Kidney (tissue), 14 donors: ENCODE measurements around the gene RERE. TPM values are rescaled to one million over a fixed set of nuclear protein-coding genes. Genes with fewer than 3 reads are reported as not detected.
A peak's percentile ranks its signal among the peaks of the same experiment; 100 is the strongest.

ENCODE experiments used
- DNase-seq, 5 donors: peaks; one replicate each; pipeline ENCODE4 v3.0.0-alpha.2; 2013 to 2020
- FAIRE-seq: peaks from 2 replicates; lab custom pipeline; 2012; peaks lifted over from hg19 to GRCh38; lab: Jason Lieb, UNC
- H3K27ac ChIP-seq, 2 donors: one replicate each; pipeline ENCODE4 v1.7.0; 2013; ENCODE audit warnings: low read depth in 2 of 2, low read length in 2 of 2, inconsistent platforms in 1 of 2
- H3K27me3 ChIP-seq: one replicate; pipeline ENCODE4 v1.7.1; 2013; ENCODE audit warnings: low read length, inconsistent platforms; ENCODE audit not compliant: control insufficient read depth, insufficient read depth
- H3K36me3 ChIP-seq, 3 donors: one replicate each; pipeline versions ENCODE4 v1.7.0 to v1.7.1; 2013; ENCODE audit warnings: low read length in 3 of 3, control low read depth in 1 of 3, inconsistent platforms in 1 of 3; ENCODE audit not compliant: insufficient read depth in 3 of 3, control insufficient read depth in 2 of 3
- H3K4me1 ChIP-seq, 3 donors: one replicate each; pipeline versions ENCODE4 v1.7.0 to v1.7.1; 2013; ENCODE audit warnings: low read length in 3 of 3, inconsistent platforms in 1 of 3, low read depth in 1 of 3; ENCODE audit not compliant: control insufficient read depth in 2 of 3, insufficient read depth in 2 of 3
- H3K4me3 ChIP-seq, 3 donors: one replicate each; pipeline versions ENCODE4 v1.7.0 to v1.8.1; 2013; ENCODE audit warnings: low read length in 3 of 3, control low read depth in 1 of 3, inconsistent platforms in 1 of 3
- H3K9ac ChIP-seq, 3 donors: one replicate each; pipeline versions ENCODE4 v1.7.0 to v1.7.1; 2013; ENCODE audit warnings: low read length in 3 of 3, control low read depth in 1 of 3, inconsistent platforms in 1 of 3
- H3K9me3 ChIP-seq, 3 donors: one replicate each; pipeline versions ENCODE4 v1.7.0 to v1.7.1; 2013; ENCODE audit warnings: low read length in 3 of 3, control low read depth in 1 of 3, inconsistent platforms in 1 of 3; ENCODE audit not compliant: control insufficient read depth in 2 of 3, insufficient read depth in 1 of 3
- CTCF ChIP-seq: IDR thresholded peaks from 3 replicates; pipeline ENCODE4 v1.5.1; 2012; ENCODE audit warnings: mild to moderate bottlenecking, moderate library complexity, borderline replicate concordance; ENCODE audit not compliant: insufficient read depth; ENCODE audit errors: extremely low read depth
- intact Hi-C: fragments of 100-400 bp; cut with DNase I; formaldehyde crosslinking; loops from one replicate; pipeline ENCODE4 v1.11.1; 2022
- polyA plus RNA-seq: library from polyadenylated mRNA; stranded (reverse); fragments of 350-450 nt; fragmentation: Illumina TruSeq; extraction: RNeasy Lipid Tissue Mini Kit (QIAGEN cat#74804); gene quantifications from one replicate; pipeline ENCODE4 v1.2.3, GENCODE V29; 2014; ENCODE audit warnings: low read depth, low replicate concordance; ENCODE audit not compliant: insufficient read depth
- total RNA-seq: library from RNA; stranded (reverse); fragmentation: NEBNext Ultra II Directional; extraction: Animal tissue kit (Norgen Biotek cat#: 25700); gene quantifications from one replicate; pipeline ENCODE4 v1.2.1, GENCODE V29; 2021
- donor health status: control.
- donor health status: control.
- donor health status: control.
- donor health status: control.
- donor health status: control.
- donor health status: DM: yes; HTN: yes; CAD: no.
- donor health status: Normal renal cell carcinoma (clear cell type).

The RERE gene
- total and polyA plus RNA-seq, 2 donors from 2014 or later, result 37.2 to 176 TPM

DNA sequence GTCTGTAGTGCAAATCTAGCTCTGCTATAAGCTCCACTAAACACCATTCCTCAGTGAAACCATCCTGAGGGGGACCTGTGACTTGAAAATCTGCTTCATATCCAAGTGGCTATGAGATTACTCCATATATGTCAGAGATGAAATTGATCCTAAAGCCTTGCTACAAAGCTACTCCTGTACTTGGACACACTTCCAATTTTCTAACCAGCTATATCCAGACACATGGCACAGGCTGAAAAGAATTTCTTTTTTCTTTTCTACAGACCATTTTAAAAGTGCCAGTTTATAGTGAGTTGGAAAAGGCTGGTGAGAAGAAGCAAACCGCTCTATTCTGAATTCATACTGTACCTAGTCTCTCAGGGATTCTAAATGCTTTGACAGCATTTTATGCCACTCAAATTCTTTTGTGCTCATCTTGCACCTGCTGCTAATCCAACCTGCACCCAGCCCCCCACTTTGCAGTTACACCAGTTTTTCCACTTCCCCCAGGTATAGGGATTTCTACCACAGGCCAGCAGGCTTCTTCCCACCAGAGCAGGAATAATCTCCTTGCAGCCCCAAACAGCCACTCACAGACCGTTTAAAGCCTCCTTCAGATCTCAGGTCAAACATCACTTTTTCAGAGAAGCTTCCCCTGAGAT lies 112.5 kb downstream of the RERE start:
- Histone ChIP-seq H3K27me3 (no peaks in the 10 kb centered on the region), H3K36me3 (no peaks in the 10 kb centered on the region), H3K9ac (no peak overlapping the region), H3K9me3 (no peaks in the 10 kb centered on the region), H3K4me1 (peaks cover 12 to 18% (median 13%) of the 10 kb centered on the region in 3 donors), H3K27ac (no peak overlapping the region), H3K4me3 (no peak overlapping the region)
- FAIRE-seq (no peak), DNase-seq (no peak)
- no peak for TF ChIP-seq CTCF
- intact Hi-C loops, result no loop called here

- no peaks in the 10 kb centered on the region for H3K36me3 ChIP-seq
- no peak for FAIRE-seq
- H3K4me1 ChIP-seq, result peaks cover 12 to 21% (median 13%) of the 10 kb centered on the region in 3 donors
- H3K27ac ChIP-seq, result peak overlapping the region; percentile 82 to 89
- H3K4me3 ChIP-seq, result peak overlapping the region; percentile 57 to 70 (median 64)
- peak overlapping the region in 2 of 3 donors; percentile 41 to 54 for H3K9ac ChIP-seq
- DNase-seq, result peak; percentile 95 to 97 (median 96)
- intact Hi-C loops, result no loop called here
- peak; percentile 17 for TF ChIP-seq CTCF
- H3K9me3 ChIP-seq, result no peaks in the 10 kb centered on the region
- no peaks in the 10 kb centered on the region for H3K27me3 ChIP-seq
Observed at GRCh38 chr1:8702850-8703810, 114.3 kb downstream of the RERE start.

DNA sequence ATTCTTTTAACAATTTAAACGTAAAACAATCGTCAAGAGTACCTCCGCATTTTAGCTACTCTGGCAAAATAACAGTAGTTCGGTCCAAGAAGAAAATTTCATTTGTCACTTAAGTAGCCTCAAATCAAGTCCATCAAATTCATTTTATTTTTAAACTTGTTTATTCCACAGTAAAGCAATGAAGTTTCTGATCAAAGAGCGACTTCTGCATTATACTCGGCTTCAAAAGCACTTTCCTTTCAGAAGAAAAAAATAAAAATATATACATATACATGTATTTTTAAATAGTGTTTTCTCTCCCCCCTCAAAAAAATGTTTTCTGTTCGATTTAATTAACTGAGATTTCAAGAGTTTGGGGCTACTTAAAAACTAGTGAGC lies 115.0 kb downstream of the RERE start:
- Histone ChIP-seq H3K9me3 (no peaks in the 10 kb centered on the region), H3K36me3 (no peaks in the 10 kb centered on the region), H3K9ac (peak overlapping the region; percentile 28 to 54 (median 41)), H3K4me3 (peak overlapping the region; percentile 50 to 70 (median 64)), H3K4me1 (peaks cover 9 to 19% (median 13%) of the 10 kb centered on the region in 3 donors), H3K27me3 (no peaks in the 10 kb centered on the region), H3K27ac (peak overlapping the region; percentile 82 to 89)
- peak in 1 of 5 donors; percentile 48 for DNase-seq
- FAIRE-seq, result no peak
- intact Hi-C loops, result no loop called here
- no peak for TF ChIP-seq CTCF
